PC-9 (cell line): ENCODE data around the gene CAPZB.

Experiments
- CTCF ChIP-seq: fragments of 200-600 bp; sonication (generic); conservative IDR thresholded peaks from 2 replicates; pipeline ENCODE4 v1.6.1; 2017; ENCODE audit warnings: mixed run types, antibody characterized with exemption, mild to moderate bottlenecking, moderate library complexity
- EZH2 ChIP-seq: fragments of 200-600 bp; sonication (generic); IDR thresholded peaks from 2 replicates; pipeline ENCODE4 v1.8.0; 2017; ENCODE audit warnings: antibody characterized with exemption, low read depth

- TF ChIP-seq CTCF: no peak
- no peak for TF ChIP-seq EZH2
These were observed 117.3 kb downstream of the CAPZB start for GRCh38 chr1:19368050-19368449.
